IMR-90 (cell line): ENCODE results near the gene SDR39U1. TPM values are rescaled to one million over a fixed set of nuclear protein-coding genes. Genes with fewer than 3 reads are reported as not detected.

Experiments
- ATAC-seq: fragments of 200-7000 bp; cut with Tn5 transposase; 2 replicates; pipeline ENCODE4 v1.9.1; 2020; ENCODE audit warnings: low read depth, mild to moderate bottlenecking, moderate library complexity
- BruUV-seq: library from RNA; stranded (reverse); fragments of 400-500 nt; replicated peaks from 2 replicates; lab custom pipeline; 2021; lab: Mats Ljungman, UMichigan
- CTCF ChIA-PET: fragments of 300-600 bp; formaldehyde crosslinking; extraction: SDS; loops from one replicate; lab custom pipeline; 2021; ENCODE audit warnings: antibody characterized with exemption; lab: Yijun Ruan, JAX
- POLR2A ChIA-PET: fragments of 300-600 bp; sonication (Branson Sonifier 250); formaldehyde crosslinking; loops from one replicate; lab custom pipeline; 2022; ENCODE audit warnings: antibody characterized with exemption; ENCODE audit not compliant: unreplicated experiment; lab: Charles Lee
- DNase-seq: peaks from one replicate; pipeline ENCODE4 v3.0.0; 2013
- H2AFZ ChIP-seq: replicated peaks from 2 replicates; pipeline ENCODE3; 2013; ENCODE audit warnings: low read length, mild to moderate bottlenecking; ENCODE audit not compliant: poor library complexity
- H2AK5ac ChIP-seq: 2 replicates; pipeline ENCODE4 v1.6.1; 2013; ENCODE audit warnings: low read depth, low read length, inconsistent platforms
- H2AK9ac ChIP-seq: replicated peaks from 2 replicates; pipeline ENCODE3; 2013; ENCODE audit warnings: mild to moderate bottlenecking, low read depth, low read length, moderate library complexity; ENCODE audit not compliant: poor library complexity
- H2BK120ac ChIP-seq: 2 replicates; pipeline ENCODE4 v1.6.1; 2013; ENCODE audit warnings: low read depth, low read length, inconsistent platforms
- H2BK15ac ChIP-seq: 3 replicates; pipeline ENCODE4 v1.6.1; 2013; ENCODE audit warnings: low read depth, low read length, inconsistent platforms
- H2BK20ac ChIP-seq: 2 replicates; pipeline ENCODE4 v1.6.1; 2013; ENCODE audit warnings: low read depth, mild to moderate bottlenecking, inconsistent platforms, low read length, moderate library complexity
- H2BK5ac ChIP-seq: 2 replicates; pipeline ENCODE4 v1.6.1; 2013; ENCODE audit warnings: mild to moderate bottlenecking, low read depth, low read length, inconsistent platforms; ENCODE audit not compliant: poor library complexity, severe bottlenecking
- H3K14ac ChIP-seq: replicated peaks from 2 replicates; pipeline ENCODE4 v1.6.1; 2013; ENCODE audit warnings: low read depth, low read length, inconsistent platforms
- H3K18ac ChIP-seq: 2 replicates; pipeline ENCODE4 v1.6.1; 2013; ENCODE audit warnings: low read depth, low read length, control low read depth
- H3K23ac ChIP-seq: 2 replicates; pipeline ENCODE4 v1.6.1; 2013; ENCODE audit warnings: low read depth, low read length, inconsistent platforms
- H3K27ac ChIP-seq: 2 replicates; pipeline ENCODE4 v1.5.1; 2013; ENCODE audit warnings: mild to moderate bottlenecking, control low read depth, low read length; ENCODE audit not compliant: insufficient read depth
- H3K27me3 ChIP-seq: 2 replicates; pipeline ENCODE4 v1.6.1; 2013; ENCODE audit warnings: low read length; ENCODE audit not compliant: control insufficient read depth, insufficient read depth
- H3K36me3 ChIP-seq: 2 replicates; pipeline ENCODE4 v1.6.1; 2013; ENCODE audit warnings: low read length, mixed read lengths; ENCODE audit not compliant: control insufficient read depth, insufficient read depth
- H3K4ac ChIP-seq: 2 replicates; pipeline ENCODE4 v1.6.1; 2013; ENCODE audit warnings: low read depth, low read length, inconsistent platforms
- H3K4me1 ChIP-seq: 2 replicates; pipeline ENCODE4 v1.6.1; 2013; ENCODE audit warnings: low read length, mixed read lengths; ENCODE audit not compliant: control insufficient read depth, insufficient read depth
- H3K4me2 ChIP-seq: 2 replicates; pipeline ENCODE4 v1.6.1; 2013; ENCODE audit warnings: low read depth, mild to moderate bottlenecking, control low read depth, low read length, moderate library complexity
- H3K4me3 ChIP-seq: 2 replicates; pipeline ENCODE4 v1.5.1; 2013; ENCODE audit warnings: low read depth, mild to moderate bottlenecking, control low read depth, low read length, moderate library complexity; ENCODE audit not compliant: insufficient read depth
- H3K56ac ChIP-seq: 2 replicates; pipeline ENCODE4 v1.6.1; 2013; ENCODE audit warnings: low read length, inconsistent platforms; ENCODE audit not compliant: insufficient read depth; ENCODE audit errors: extremely low read depth
- H3K79me1 ChIP-seq, 2 experiments: 2 replicates each; pipeline ENCODE4 v1.6.1; 2013; ENCODE audit warnings: low read length in 2 of 2, inconsistent platforms in 1 of 2, low read depth in 1 of 2
- H3K9ac ChIP-seq: 2 replicates; pipeline ENCODE4 v1.6.1; 2013; ENCODE audit warnings: low read depth, low read length, control low read depth
- H3K9me1 ChIP-seq: 2 replicates; pipeline ENCODE4 v1.6.1; 2013; ENCODE audit warnings: low read length, inconsistent platforms; ENCODE audit not compliant: insufficient read depth
- H3K9me3 ChIP-seq: 2 replicates; pipeline ENCODE4 v1.6.1; 2013; ENCODE audit warnings: low read length; ENCODE audit not compliant: control insufficient read depth, insufficient read depth
- H4K20me1 ChIP-seq: 2 replicates; pipeline ENCODE4 v1.6.1; 2013; ENCODE audit warnings: low read length, inconsistent platforms; ENCODE audit not compliant: insufficient read depth
- H4K5ac ChIP-seq: 2 replicates; pipeline ENCODE4 v1.6.1; 2013; ENCODE audit warnings: mild to moderate bottlenecking, low read depth, low read length, control low read depth
- H4K8ac ChIP-seq, 2 experiments: 2 replicates each; pipeline ENCODE4 v1.6.1; 2013; ENCODE audit warnings: low read depth in 2 of 2, low read length in 2 of 2, control low read depth in 1 of 2, inconsistent platforms in 1 of 2
- H4K91ac ChIP-seq: 2 replicates; pipeline ENCODE4 v1.6.1; 2013; ENCODE audit warnings: low read depth, low read length, inconsistent platforms; ENCODE audit not compliant: insufficient read depth
- BHLHE40 ChIP-seq: fragments of 150-350 bp; IDR thresholded peaks from 2 replicates; pipeline ENCODE4 v1.6.1; 2016; ENCODE audit warnings: mild to moderate bottlenecking, low read depth, low read length
- CTCF ChIP-seq: conservative IDR thresholded peaks from 2 replicates; pipeline ENCODE4 v1.5.1; 2012; ENCODE audit warnings: mild to moderate bottlenecking, low read depth, low read length, improper control_type of control experiment
- ELK1 ChIP-seq: fragments of 150-350 bp; IDR thresholded peaks from 2 replicates; pipeline ENCODE4 v1.6.1; 2016; ENCODE audit warnings: low read depth, mild to moderate bottlenecking, low read length, moderate library complexity, borderline replicate concordance
- FOS ChIP-seq: fragments of 150-350 bp; IDR thresholded peaks from 2 replicates; pipeline ENCODE4 v1.6.1; 2016; ENCODE audit warnings: low read depth, low read length
- MAFK ChIP-seq: IDR thresholded peaks from 2 replicates; pipeline ENCODE4 v1.6.1; 2012; ENCODE audit warnings: low read depth, low read length, improper control_type of control experiment
- MAZ ChIP-seq: IDR thresholded peaks from 2 replicates; pipeline ENCODE4 v1.6.1; 2012; ENCODE audit warnings: low read depth, mild to moderate bottlenecking, low read length, improper control_type of control experiment, moderate library complexity, borderline replicate concordance
- NFE2L2 ChIP-seq: fragments of 150-350 bp; IDR thresholded peaks from 2 replicates; pipeline ENCODE4 v1.6.1; 2016; ENCODE audit warnings: low read depth, mild to moderate bottlenecking, low read length
- RCOR1 ChIP-seq: IDR thresholded peaks from 2 replicates; pipeline ENCODE4 v1.6.1; 2012; ENCODE audit warnings: mild to moderate bottlenecking, low read length, improper control_type of control experiment; ENCODE audit not compliant: insufficient replicate concordance
- SMC3 ChIP-seq: fragments of 150-350 bp; IDR thresholded peaks from 2 replicates; pipeline ENCODE4 v1.6.1; 2016; ENCODE audit warnings: low read depth, mild to moderate bottlenecking, antibody characterized with exemption, low read length, moderate library complexity
- WGBS, 2 experiments: methylation state at CpG; one replicate each; pipeline versions ENCODE4 v1.1.5 to v1.1.7; 2013; ENCODE audit warnings: missing lambda C conversion rate in 2 of 2; ENCODE audit not compliant: insufficient read length in 1 of 2; ENCODE audit errors: extremely low coverage in 2 of 2; 5-methylcytosine and 5-hydroxymethylcytosine counted together
- dilution Hi-C: fragments of 300-500 bp; cut with HindIII; formaldehyde crosslinking; loops from one replicate; pipeline ENCODE4 v1.14.3; 2018; ENCODE audit warnings: low sequenced_read_pairs; ENCODE audit not compliant: unreplicated experiment
- in situ Hi-C: fragments of 300-500 bp; cut with MboI; formaldehyde crosslinking; loops from 3 replicates; pipeline ENCODE4 v1.14.3; 2019; ENCODE audit warnings: low sequenced_read_pairs, inconsistent platforms, mixed read lengths
- intact Hi-C: fragments of 100-400 bp; cut with micrococcal nuclease; formaldehyde crosslinking; loops from 2 replicates; pipeline ENCODE4 v1.10.0; 2022
- polyA plus RNA-seq, 3 experiments: library from polyadenylated mRNA; depleted of rRNA; stranded (reverse); fragments of >200 nt; gene quantifications; 2 replicates each; pipeline ENCODE4 v1.2.3, GENCODE V29; 2012; ENCODE audit warnings: low replicate concordance in 1 of 3
- total RNA-seq: library from RNA; depleted of rRNA; stranded (reverse); fragments of >200 nt; gene quantifications from 2 replicates; pipeline ENCODE4 v1.2.3, GENCODE V29; 2012

Gene SDR39U1
- total and polyA plus RNA-seq, 2 of the 4 experiments (the other 2 are of a cell fraction): 7.5 to 46.3 TPM

GRCh38 chr14:24438223-24439097 is 4.1 kb downstream of the SDR39U1 start:
- Histone ChIP-seq H3K27ac (no peak overlapping the region), H3K79me1 (peaks cover 19 to 43% of the 10 kb centered on the region in 2 experiments), H2BK15ac (no peak overlapping the region), H3K23ac (no peak overlapping the region), H2AFZ (no peak overlapping the region), H3K9me3 (no peaks in the 10 kb centered on the region), H2BK120ac (no peak overlapping the region), H3K4me3 (no peak overlapping the region), H3K4ac (no peak overlapping the region), H3K4me2 (no peak overlapping the region), H3K14ac (no peak overlapping the region), H3K9ac (no peak overlapping the region), H3K27me3 (no peaks in the 10 kb centered on the region), H3K9me1 (no peaks in the 10 kb centered on the region), H4K91ac (no peak overlapping the region), H4K20me1 (peaks cover 16% of the 10 kb centered on the region), H3K18ac (no peak overlapping the region), H2BK20ac (no peak overlapping the region), H2BK5ac (no peak overlapping the region), H3K36me3 (peaks cover 49% of the 10 kb centered on the region), H2AK5ac (no peak overlapping the region), H3K56ac (no peak overlapping the region), H2AK9ac (no peak overlapping the region), H4K8ac (no peak overlapping the region), H3K4me1 (peaks cover 2% of the 10 kb centered on the region), H4K5ac (no peak overlapping the region)
- CTCF ChIA-PET: interaction anchor here (3.4 kb wide), 1 partner anchor 105 kb away, joined by 28 read pairs; no protein-coding TSS in a partner anchor
- BruUV-seq: no TSS peak
- WGBS, 2 experiments: no CpG with 5 or more reads among the region's 9 CpGs
- no peak for TF ChIP-seq NFE2L2
- no peak for TF ChIP-seq FOS
- no peak for TF ChIP-seq MAZ
- no peak for TF ChIP-seq BHLHE40
- TF ChIP-seq CTCF: no peak
- TF ChIP-seq SMC3: no peak
- TF ChIP-seq MAFK: no peak
- no peak for TF ChIP-seq ELK1
- TF ChIP-seq RCOR1: no peak
- intact Hi-C loops (loop anchor here (10.0 kb wide), 1 partner anchor 224 kb away; the partner anchor contains the start of genes CHMP4A and MDP1), in situ Hi-C loops (loop anchor here (5.0 to 25.0 kb wide), 5 partner anchors 74 to 1126 kb away; partner anchors contain the start of genes BCL2L2, FITM1, GMPR2 and NEDD8), dilution Hi-C loops (no loop called here)
- ATAC-seq (no peak), DNase-seq (no peak)
- POLR2A ChIA-PET: no interaction called here
